Tibial nerve (tissue), 4 donors: ENCODE measurements around the gene PUM1.

Experiments used
- EP300 ChIP-seq, 2 donors: sonication (generic); formaldehyde crosslinking; IDR thresholded peaks; one replicate each; pipeline ENCODE4 v1.6.1; 2017; ENCODE audit warnings: antibody characterized with exemption in 2 of 2, mild to moderate bottlenecking in 1 of 2
- POLR2A ChIP-seq, 2 donors: fragments of 450-650 bp; IDR thresholded peaks; one replicate each; pipeline ENCODE4 v1.6.1; 2017; ENCODE audit warnings: antibody characterized with exemption in 2 of 2, mild to moderate bottlenecking in 2 of 2, moderate library complexity in 2 of 2
- TF ChIP-seq, protein P1 (sequence below), 5 experiments: fragments of 200-600 bp in 3 of 5; fragments of 450-650 bp in 2 of 5; sonication (generic) in 3 of 5; IDR thresholded peaks; one replicate each; pipeline ENCODE4 v1.5.1; 2016 to 2019; ENCODE audit warnings: antibody characterized with exemption in 5 of 5, mild to moderate bottlenecking in 3 of 5, moderate library complexity in 2 of 5

DNA sequence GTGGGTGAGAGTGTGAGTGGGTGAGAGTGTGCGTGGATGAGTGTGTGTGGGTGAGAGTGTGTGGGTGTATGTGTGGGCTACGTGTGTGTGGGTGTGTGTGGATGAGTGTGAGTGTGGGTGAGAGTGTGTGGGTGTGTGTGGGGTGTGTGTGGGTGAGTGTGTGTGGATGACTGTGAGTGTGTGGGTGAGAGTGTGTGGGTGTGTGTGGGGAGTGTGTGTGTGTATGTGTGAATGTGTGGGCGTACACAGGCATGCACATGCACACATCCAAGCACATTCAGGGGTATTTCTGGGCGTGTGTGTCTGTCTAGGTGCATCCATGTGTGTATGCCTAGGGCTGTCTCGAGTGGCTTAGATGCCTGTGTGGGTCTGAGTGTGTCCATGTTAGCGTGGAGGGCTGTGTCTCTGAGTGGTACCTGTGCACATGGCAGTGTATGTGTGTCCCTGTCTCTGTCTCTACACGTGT lies 171.0 kb downstream of the PUM1 start:
- TF ChIP-seq POLR2A (IDR thresholded peaks at IDR 0.05) = no peak
- TF ChIP-seq, protein P1, sequence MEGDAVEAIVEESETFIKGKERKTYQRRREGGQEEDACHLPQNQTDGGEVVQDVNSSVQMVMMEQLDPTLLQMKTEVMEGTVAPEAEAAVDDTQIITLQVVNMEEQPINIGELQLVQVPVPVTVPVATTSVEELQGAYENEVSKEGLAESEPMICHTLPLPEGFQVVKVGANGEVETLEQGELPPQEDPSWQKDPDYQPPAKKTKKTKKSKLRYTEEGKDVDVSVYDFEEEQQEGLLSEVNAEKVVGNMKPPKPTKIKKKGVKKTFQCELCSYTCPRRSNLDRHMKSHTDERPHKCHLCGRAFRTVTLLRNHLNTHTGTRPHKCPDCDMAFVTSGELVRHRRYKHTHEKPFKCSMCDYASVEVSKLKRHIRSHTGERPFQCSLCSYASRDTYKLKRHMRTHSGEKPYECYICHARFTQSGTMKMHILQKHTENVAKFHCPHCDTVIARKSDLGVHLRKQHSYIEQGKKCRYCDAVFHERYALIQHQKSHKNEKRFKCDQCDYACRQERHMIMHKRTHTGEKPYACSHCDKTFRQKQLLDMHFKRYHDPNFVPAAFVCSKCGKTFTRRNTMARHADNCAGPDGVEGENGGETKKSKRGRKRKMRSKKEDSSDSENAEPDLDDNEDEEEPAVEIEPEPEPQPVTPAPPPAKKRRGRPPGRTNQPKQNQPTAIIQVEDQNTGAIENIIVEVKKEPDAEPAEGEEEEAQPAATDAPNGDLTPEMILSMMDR (IDR thresholded peaks at IDR 0.05) = no peak
- no peak for TF ChIP-seq EP300 (IDR thresholded peaks at IDR 0.05)
